GM18505 (cell line): Measurements from ENCODE around the gene ASRGL1.
"Not testable (repeated sequence)": the region's sequence is repeated elsewhere in the genome, so short reads cannot be mapped to it uniquely, and the experiment has no call there.

Experiments used
- ATAC-seq: cut with Tn5 transposase; IDR thresholded peaks from one replicate; pipeline ENCODE4 v1.9.1; 2021; ENCODE audit not compliant: unreplicated experiment
- POLR2A ChIP-seq: IDR thresholded peaks from 4 replicates; pipeline ENCODE4 v1.6.1; 2011; ENCODE audit warnings: borderline replicate concordance; ENCODE audit not compliant: insufficient read depth, insufficient read length; ENCODE audit errors: extremely low read depth

The ASRGL1 gene

GRCh38 chr11:62338218-62338617 is 970 bp downstream of the ASRGL1 start:
- no peak for ATAC-seq
- no peak for TF ChIP-seq POLR2A

- ATAC-seq, result no peak
- no peak for TF ChIP-seq POLR2A
Observed at GRCh38 chr11:62340269-62340901, 3.1 kb downstream of the ASRGL1 start.

- no peak for TF ChIP-seq POLR2A
- no peak for ATAC-seq
Observed at GRCh38 chr11:62341588-62341987, 4.3 kb downstream of the ASRGL1 start.

GRCh38 chr11:62343646-62344190 is 6.5 kb downstream of the ASRGL1 start:
- not testable (repeated sequence) for ATAC-seq

- no peak for ATAC-seq
- no peak for TF ChIP-seq POLR2A
Observed at GRCh38 chr11:62344210-62344609, 7.0 kb downstream of the ASRGL1 start.

- no peak for TF ChIP-seq POLR2A
- ATAC-seq, result no peak
Observed at GRCh38 chr11:62345861-62346260, 8.6 kb downstream of the ASRGL1 start.

- TF ChIP-seq POLR2A, result no peak
- ATAC-seq, result no peak
Observed at GRCh38 chr11:62352355-62353336, 15.4 kb downstream of the ASRGL1 start.

- no peak for ATAC-seq
- TF ChIP-seq POLR2A, result no peak
Observed at GRCh38 chr11:62353841-62354240, 16.6 kb downstream of the ASRGL1 start.

- no peak for ATAC-seq
- TF ChIP-seq POLR2A, result no peak
Observed at GRCh38 chr11:62358273-62358672, 21.0 kb downstream of the ASRGL1 start.

- ATAC-seq, result no peak
- no peak for TF ChIP-seq POLR2A
Observed at GRCh38 chr11:62359475-62359874, 22.2 kb downstream of the ASRGL1 start.

GRCh38 chr11:62360685-62361084 is 23.4 kb downstream of the ASRGL1 start:
- no peak for ATAC-seq
- no peak for TF ChIP-seq POLR2A

- not testable (repeated sequence) for ATAC-seq
Observed at GRCh38 chr11:62368861-62369477, 31.7 kb downstream of the ASRGL1 start.

- ATAC-seq, result no peak
- peak; percentile 34 for TF ChIP-seq POLR2A
Observed at GRCh38 chr11:62370743-62371440, 33.6 kb downstream of the ASRGL1 start.
